DOHH2 (cell line): ENCODE data around the gene GDF9.

ENCODE experiments used
- H3F3A ChIP-seq: fragments of 200-600 bp; sonication (generic), shearing (Covaris generic); 2 replicates; pipeline ENCODE4 v1.6.0; 2016; ENCODE audit warnings: antibody characterized with exemption, mild to moderate bottlenecking; ENCODE audit not compliant: control insufficient read depth, insufficient read depth
- H3K27ac ChIP-seq: fragments of 200-600 bp; sonication (generic); 2 replicates; pipeline ENCODE4 v1.5.1; 2014; ENCODE audit warnings: low read depth, mild to moderate bottlenecking, low read length, moderate library complexity
- H3K27me3 ChIP-seq: fragments of 200-600 bp; sonication (generic); 2 replicates; pipeline ENCODE4 v1.6.1; 2014; ENCODE audit warnings: mild to moderate bottlenecking, low read length, mixed read lengths; ENCODE audit not compliant: control insufficient read depth
- H3K36me3 ChIP-seq: fragments of 200-600 bp; sonication (generic); 2 replicates; pipeline ENCODE4 v1.6.1; 2014; ENCODE audit warnings: mild to moderate bottlenecking, low read length, moderate library complexity, mixed read lengths; ENCODE audit not compliant: control insufficient read depth
- H3K4me1 ChIP-seq: fragments of 200-600 bp; sonication (generic); 2 replicates; pipeline ENCODE4 v1.6.1; 2014; ENCODE audit warnings: mild to moderate bottlenecking, low read length, mixed read lengths; ENCODE audit not compliant: control insufficient read depth
- H3K4me2 ChIP-seq: fragments of 200-600 bp; sonication (generic); 2 replicates; pipeline ENCODE4 v1.6.0; 2014; ENCODE audit warnings: mild to moderate bottlenecking, low read length, moderate library complexity
- H3K4me3 ChIP-seq: fragments of 200-600 bp; sonication (generic); 2 replicates; pipeline ENCODE4 v1.5.1; 2014; ENCODE audit warnings: mild to moderate bottlenecking, low read length, mixed read lengths
- H3K79me2 ChIP-seq: fragments of 200-600 bp; sonication (generic); 2 replicates; pipeline ENCODE4 v1.6.1; 2014; ENCODE audit warnings: mild to moderate bottlenecking, low read length, mixed read lengths; ENCODE audit not compliant: control insufficient read depth
- H3K9me2 ChIP-seq: fragments of 200-600 bp; sonication (generic); replicated peaks from 2 replicates; pipeline ENCODE4 v1.6.1; 2014; ENCODE audit warnings: mild to moderate bottlenecking, low read length, mixed read lengths; ENCODE audit not compliant: control insufficient read depth
- H3K9me3 ChIP-seq: fragments of 200-600 bp; sonication (generic); 2 replicates; pipeline ENCODE4 v1.6.1; 2014; ENCODE audit warnings: antibody characterized with exemption, low read length, mixed read lengths; ENCODE audit not compliant: control insufficient read depth, insufficient read depth
- H4K20me1 ChIP-seq: fragments of 200-600 bp; sonication (generic); 2 replicates; pipeline ENCODE4 v1.6.0; 2014; ENCODE audit warnings: low read depth, mild to moderate bottlenecking, antibody characterized with exemption, low read length, moderate library complexity; ENCODE audit not compliant: control insufficient read depth, insufficient read depth
- EZH2phosphoT487 ChIP-seq: fragments of 200-600 bp; sonication (generic); IDR thresholded peaks from 2 replicates; pipeline ENCODE4 v1.6.1; 2017; ENCODE audit warnings: borderline replicate concordance, mild to moderate bottlenecking, antibody characterized with exemption, low read length, moderate library complexity, mixed read lengths
- TF ChIP-seq, protein P1 (sequence below): fragments of 200-600 bp; sonication (generic); IDR thresholded peaks from one replicate; pipeline ENCODE4 v1.5.1; 2014; ENCODE audit warnings: antibody characterized with exemption, mild to moderate bottlenecking, low read depth, low read length; ENCODE audit not compliant: poor library complexity, severe bottlenecking

GDF9 gene

DNA sequence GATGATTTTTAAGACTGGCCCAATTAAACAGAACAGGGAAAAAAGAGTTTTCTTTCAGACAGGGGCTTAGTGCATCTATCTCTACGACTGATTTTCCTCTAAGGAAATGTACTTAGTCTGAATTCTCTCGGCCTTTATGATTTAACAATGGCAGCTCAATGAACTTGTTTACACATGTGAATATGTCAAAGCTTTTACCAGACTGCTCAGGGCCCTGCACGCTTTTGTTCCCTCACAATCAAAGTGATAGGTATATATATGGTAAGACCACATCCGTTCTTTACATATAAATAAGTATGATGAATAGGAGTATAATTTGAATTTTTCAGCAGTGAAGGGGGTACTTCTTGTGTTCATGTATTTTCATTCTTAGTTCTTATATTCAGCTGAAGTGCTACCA is 34.8 kb upstream of the GDF9 start:
- Histone ChIP-seq H3K79me2 (no peaks in the 10 kb centered on the region), H3K9me3 (no peaks in the 10 kb centered on the region), H3K36me3 (peaks cover 52% of the 10 kb centered on the region), H3K27ac (peak overlapping the region; percentile 28), H3K4me3 (peak overlapping the region; percentile 29), H3K4me1 (peaks cover 20% of the 10 kb centered on the region), H4K20me1 (no peaks in the 10 kb centered on the region), H3K4me2 (peak overlapping the region; percentile 54), H3K27me3 (no peaks in the 10 kb centered on the region), H3K9me2 (no peaks in the 10 kb centered on the region), H3F3A (no peaks in the 10 kb centered on the region)
- TF ChIP-seq, protein P1, sequence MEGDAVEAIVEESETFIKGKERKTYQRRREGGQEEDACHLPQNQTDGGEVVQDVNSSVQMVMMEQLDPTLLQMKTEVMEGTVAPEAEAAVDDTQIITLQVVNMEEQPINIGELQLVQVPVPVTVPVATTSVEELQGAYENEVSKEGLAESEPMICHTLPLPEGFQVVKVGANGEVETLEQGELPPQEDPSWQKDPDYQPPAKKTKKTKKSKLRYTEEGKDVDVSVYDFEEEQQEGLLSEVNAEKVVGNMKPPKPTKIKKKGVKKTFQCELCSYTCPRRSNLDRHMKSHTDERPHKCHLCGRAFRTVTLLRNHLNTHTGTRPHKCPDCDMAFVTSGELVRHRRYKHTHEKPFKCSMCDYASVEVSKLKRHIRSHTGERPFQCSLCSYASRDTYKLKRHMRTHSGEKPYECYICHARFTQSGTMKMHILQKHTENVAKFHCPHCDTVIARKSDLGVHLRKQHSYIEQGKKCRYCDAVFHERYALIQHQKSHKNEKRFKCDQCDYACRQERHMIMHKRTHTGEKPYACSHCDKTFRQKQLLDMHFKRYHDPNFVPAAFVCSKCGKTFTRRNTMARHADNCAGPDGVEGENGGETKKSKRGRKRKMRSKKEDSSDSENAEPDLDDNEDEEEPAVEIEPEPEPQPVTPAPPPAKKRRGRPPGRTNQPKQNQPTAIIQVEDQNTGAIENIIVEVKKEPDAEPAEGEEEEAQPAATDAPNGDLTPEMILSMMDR: no peak
- no peak for TF ChIP-seq EZH2phosphoT487

DNA sequence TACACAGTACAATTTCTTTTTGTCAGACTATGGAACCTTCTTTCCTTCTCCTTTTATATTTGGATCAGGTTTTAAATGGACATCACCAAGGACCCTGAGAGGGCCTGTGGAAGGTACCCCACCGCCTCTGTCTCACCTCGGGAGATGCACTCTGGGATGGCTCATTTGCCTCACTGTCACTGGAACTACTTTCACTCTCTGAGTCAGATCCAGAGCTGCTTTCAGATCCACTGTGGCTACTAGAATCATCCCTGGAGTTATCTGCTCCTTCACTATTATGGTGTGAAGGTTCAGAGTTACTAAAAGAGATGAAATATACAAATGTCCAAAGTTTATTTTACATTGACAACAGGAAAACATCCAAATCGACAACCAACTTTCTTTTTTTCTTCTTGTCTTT is 31.8 kb upstream of the GDF9 start:
- Histone ChIP-seq H3K4me2 (no peak overlapping the region), H3K4me3 (no peak overlapping the region), H4K20me1 (no peaks in the 10 kb centered on the region), H3F3A (no peaks in the 10 kb centered on the region), H3K27me3 (no peaks in the 10 kb centered on the region), H3K79me2 (no peaks in the 10 kb centered on the region), H3K4me1 (peaks cover 20% of the 10 kb centered on the region), H3K36me3 (peaks cover 64% of the 10 kb centered on the region), H3K9me2 (no peaks in the 10 kb centered on the region), H3K9me3 (no peaks in the 10 kb centered on the region), H3K27ac (no peak overlapping the region)
- TF ChIP-seq EZH2phosphoT487: no peak
- TF ChIP-seq, protein P1: no peak

DNA sequence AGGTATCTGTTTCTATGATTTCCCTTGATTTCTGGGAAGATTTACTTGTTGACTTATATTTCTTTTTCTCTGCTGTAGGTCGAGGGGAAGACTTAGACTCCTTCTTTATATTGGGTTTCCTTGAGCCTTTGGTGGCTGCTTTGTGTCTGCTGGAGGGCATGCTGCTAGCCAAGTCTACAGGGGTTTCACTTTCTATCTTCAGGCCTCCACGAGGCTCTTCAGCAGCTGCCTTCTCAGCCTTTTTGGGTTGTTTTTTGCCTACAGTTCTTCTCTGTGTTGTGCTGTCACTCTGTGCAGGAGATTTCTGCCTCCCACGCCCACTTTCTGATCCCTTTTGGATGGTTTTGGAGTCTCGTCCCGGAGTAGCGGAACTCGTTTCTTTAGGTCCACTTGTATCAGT is 30.4 kb upstream of the GDF9 start:
- H3K4me2 ChIP-seq: no peak overlapping the region
- no peaks in the 10 kb centered on the region for H3K79me2 ChIP-seq
- no peaks in the 10 kb centered on the region for H4K20me1 ChIP-seq
- peaks cover 12% of the 10 kb centered on the region for H3K4me1 ChIP-seq
- no peaks in the 10 kb centered on the region for H3K9me3 ChIP-seq
- H3K27ac ChIP-seq: no peak overlapping the region
- no peaks in the 10 kb centered on the region for H3K27me3 ChIP-seq
- no peaks in the 10 kb centered on the region for H3F3A ChIP-seq
- H3K4me3 ChIP-seq: no peak overlapping the region
- TF ChIP-seq, protein P1: no peak
- TF ChIP-seq EZH2phosphoT487: no peak
- no peaks in the 10 kb centered on the region for H3K9me2 ChIP-seq
- peaks cover 77% of the 10 kb centered on the region for H3K36me3 ChIP-seq
